Pericardium fibroblast (primary cell): ENCODE results near the gene TRAF3IP1. TPM values are rescaled to one million over a fixed set of nuclear protein-coding genes. Genes with fewer than 3 reads are reported as not detected.

Experiments
- total RNA-seq: library from RNA; depleted of rRNA; stranded (reverse); fragments of >200 nt; gene quantifications from 2 replicates; pipeline ENCODE4 v1.2.3, GENCODE V29; 2015

Gene TRAF3IP1, protein sequence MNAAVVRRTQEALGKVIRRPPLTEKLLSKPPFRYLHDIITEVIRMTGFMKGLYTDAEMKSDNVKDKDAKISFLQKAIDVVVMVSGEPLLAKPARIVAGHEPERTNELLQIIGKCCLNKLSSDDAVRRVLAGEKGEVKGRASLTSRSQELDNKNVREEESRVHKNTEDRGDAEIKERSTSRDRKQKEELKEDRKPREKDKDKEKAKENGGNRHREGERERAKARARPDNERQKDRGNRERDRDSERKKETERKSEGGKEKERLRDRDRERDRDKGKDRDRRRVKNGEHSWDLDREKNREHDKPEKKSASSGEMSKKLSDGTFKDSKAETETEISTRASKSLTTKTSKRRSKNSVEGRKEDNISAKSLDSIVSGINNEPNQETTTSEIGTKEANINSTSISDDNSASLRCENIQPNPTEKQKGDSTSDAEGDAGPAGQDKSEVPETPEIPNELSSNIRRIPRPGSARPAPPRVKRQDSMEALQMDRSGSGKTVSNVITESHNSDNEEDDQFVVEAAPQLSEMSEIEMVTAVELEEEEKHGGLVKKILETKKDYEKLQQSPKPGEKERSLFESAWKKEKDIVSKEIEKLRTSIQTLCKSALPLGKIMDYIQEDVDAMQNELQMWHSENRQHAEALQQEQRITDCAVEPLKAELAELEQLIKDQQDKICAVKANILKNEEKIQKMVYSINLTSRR
- 7.6 and 12.4 TPM in 2 replicates for total RNA-seq

DNA sequence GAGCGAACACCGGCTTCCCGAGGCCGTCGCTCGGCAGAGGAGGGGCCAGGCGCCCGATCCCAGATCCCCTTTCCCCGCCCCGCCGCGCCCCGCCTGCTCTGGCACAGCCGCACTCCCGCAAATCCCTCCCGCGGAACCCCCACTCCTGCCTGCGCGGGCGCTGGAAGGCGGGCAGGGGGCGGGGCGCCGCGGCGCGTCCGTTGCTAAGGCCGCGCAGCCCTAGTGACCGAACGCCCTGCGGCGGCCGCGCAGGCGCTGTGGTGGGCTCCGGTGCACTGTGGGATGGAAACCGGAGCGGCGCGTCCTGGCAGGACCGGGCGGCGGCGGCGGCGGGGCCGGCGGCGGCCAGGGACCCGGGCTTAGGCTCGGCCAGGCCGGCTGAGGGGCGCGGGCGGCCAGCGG lies at the start of gene TRAF3IP1:
Gene TRAF3IP1, plus strand, starts transcription at position 273 of the 402 bp plus-strand sequence. CDS start 145 bp downstream, outside the sequence.

GRCh38 chr2:238287737-238288649 lies 32.3 kb upstream of the TRAF3IP1 start, which contains the start of gene PER2:
PER2 (minus strand) TSS chr2:238288610; CDS start chr2:238277936, 10,674 bp downstream.

DNA sequence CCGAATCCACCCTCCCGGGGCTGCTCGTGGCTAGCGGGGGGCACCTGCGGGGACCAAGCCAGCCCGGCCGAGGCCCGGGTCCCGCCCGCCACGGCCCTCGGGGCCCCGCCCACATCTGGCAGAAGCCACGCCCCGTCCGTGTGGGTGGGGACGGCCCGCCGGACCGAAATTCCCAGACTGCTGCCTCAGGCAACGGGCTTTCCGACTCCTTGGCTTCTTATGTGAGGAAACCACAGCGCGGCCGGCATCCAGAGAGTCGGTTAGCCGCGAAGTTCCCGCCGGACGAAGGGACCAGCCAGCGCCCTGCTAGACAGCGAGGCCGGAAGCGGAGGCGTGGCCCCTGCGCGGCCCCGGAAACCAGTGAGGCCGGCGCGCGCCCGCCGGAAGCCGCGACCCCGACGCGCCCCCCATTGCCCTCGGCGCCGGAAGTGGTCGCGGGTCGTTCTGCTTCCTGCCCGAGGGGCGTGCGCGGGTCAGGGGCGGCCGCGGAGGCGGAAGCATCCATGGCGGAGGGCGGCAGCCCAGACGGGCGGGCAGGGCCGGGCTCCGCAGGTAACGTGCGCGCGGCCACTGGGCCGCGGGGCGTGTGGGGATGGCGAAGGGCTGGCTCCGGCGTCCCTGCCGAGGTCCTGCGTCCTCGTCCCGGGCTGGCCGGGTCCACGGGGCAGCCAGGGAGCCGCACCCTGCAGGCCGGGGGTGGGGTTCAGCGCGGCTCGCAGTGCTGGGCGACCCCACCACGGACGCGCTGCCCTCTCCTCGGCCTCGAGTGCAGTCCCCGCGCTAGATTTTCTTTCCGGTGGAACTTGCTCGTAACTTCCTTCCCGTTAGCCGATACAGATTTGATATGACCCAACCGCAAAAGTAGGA lies 106.5 kb downstream of the TRAF3IP1 start, which contains the start of gene ASB1:
Gene ASB1, plus strand, starts transcription at position 360 of the 867 bp plus-strand sequence. Its CDS starts 144 bp downstream, at position 504.

Other genes starting within 250 kb of the TRAF3IP1 start
- gene ESPNL, start 220.2 kb upstream of the TRAF3IP1 start, total RNA-seq, result 1.8 and 5.0 TPM in 2 replicates
- gene KLHL30, start 181.8 kb upstream of the TRAF3IP1 start, total RNA-seq, result 0.12 and 1.3 TPM in 2 replicates
- 1.1 and 11.2 TPM in 2 replicates for gene ERFE, start 161.5 kb upstream of the TRAF3IP1 start, total RNA-seq
- 13.9 and 23.7 TPM in 2 replicates for gene ILKAP, start 116.8 kb upstream of the TRAF3IP1 start, total RNA-seq
- 1.6 and 3.6 TPM in 2 replicates for gene HES6, start 80.5 kb upstream of the TRAF3IP1 start, total RNA-seq
- gene PER2, start 31.9 kb upstream of the TRAF3IP1 start, total RNA-seq, result 0.68 and 3.0 TPM in 2 replicates
- 16.3 and 26.4 TPM in 2 replicates for gene ASB1, start 106.4 kb downstream of the TRAF3IP1 start, total RNA-seq